ENCODE results near the gene TNF. TPM values are rescaled to one million over a fixed set of nuclear protein-coding genes. Genes with fewer than 3 reads are reported as not detected.
"Not testable (repeated sequence)": the region's sequence is repeated elsewhere in the genome, so short reads cannot be mapped to it uniquely, and the experiment has no call there.

Gene TNF
- total RNA-seq, 6 experiments from 2014 or later = 0.15 to 1.0 TPM; not detected in 4

GRCh38 chr6:31588871-31589650, 13.7 kb downstream of the TNF start:
- ATAC-seq (no peak), DNase-seq (no peak)
- H3K27ac ChIP-seq = no peak overlapping the region
- H3K4me3 ChIP-seq = no peak overlapping the region
- no peaks in the 10 kb centered on the region for H3K4me1 ChIP-seq
- no peaks in the 10 kb centered on the region for H3K36me3 ChIP-seq
- 37% methylated on average over 8 of the region's 9 CpGs for WGBS (ENCODE audit: insufficient coverage, low coverage, low lambda C conversion rate, missing lambda C conversion rate)
- no peaks in the 10 kb centered on the region for H3K27me3 ChIP-seq
- no peaks in the 10 kb centered on the region for H3K9me3 ChIP-seq
- intact Hi-C loops (cut with DNase I) = no loop called here
- TF ChIP-seq CTCF (IDR thresholded peaks at IDR 0.05) = no peak
- no peak for TF ChIP-seq POLR2A (IDR thresholded peaks at IDR 0.05)

GRCh38 chr6:31590691-31591090, 15.3 kb downstream of the TNF start:
- WGBS (ENCODE audit: insufficient coverage, low coverage, low lambda C conversion rate, missing lambda C conversion rate) = 79% methylated on average over 3 of the region's 5 CpGs
- DNase-seq; intact Hi-C loops (cut with DNase I): not testable (repeated sequence)

GRCh38 chr6:31592396-31592771, 17.0 kb downstream of the TNF start:
- no peak overlapping the region for H3K4me3 ChIP-seq
- H3K9me3 ChIP-seq = no peaks in the 10 kb centered on the region
- intact Hi-C loops (cut with DNase I) = no loop called here
- no peaks in the 10 kb centered on the region for H3K4me1 ChIP-seq
- WGBS (ENCODE audit: insufficient coverage, low coverage, low lambda C conversion rate, missing lambda C conversion rate) = 78% methylated on average over 2 of the region's 7 CpGs
- TF ChIP-seq CTCF (IDR thresholded peaks at IDR 0.05) (no peak), POLR2A (IDR thresholded peaks at IDR 0.05) (no peak)
- ATAC-seq (no peak), DNase-seq (no peak)
- H3K36me3 ChIP-seq = no peaks in the 10 kb centered on the region
- no peaks in the 10 kb centered on the region for H3K27me3 ChIP-seq
- H3K27ac ChIP-seq = no peak overlapping the region

More at GRCh38 chr6:31590691-31591090, 15.3 kb downstream of the TNF start:
- not testable (repeated sequence) for H3K9me3 ChIP-seq, ATAC-seq, H3K36me3 ChIP-seq, H3K27me3 ChIP-seq, H3K27ac ChIP-seq, H3K4me1 ChIP-seq, H3K4me3 ChIP-seq

- H3K4me3 ChIP-seq = no peak overlapping the region
- intact Hi-C loops (cut with DNase I) = loop anchor here in 1 of 2 donors (5.0 kb wide), 1 partner anchor 45 kb away; no protein-coding TSS in a partner anchor
- no peak overlapping the region for H3K27ac ChIP-seq
- no peaks in the 10 kb centered on the region for H3K9me3 ChIP-seq
- no peaks in the 10 kb centered on the region for H3K36me3 ChIP-seq
- H3K4me1 ChIP-seq = peaks cover 0 to 6% (median 1%) of the 10 kb centered on the region in 4 donors
- DNase-seq (no peak), ATAC-seq (peak; percentile 49 to 60 (median 54))
- TF ChIP-seq CTCF (IDR thresholded peaks at IDR 0.05) (peak; percentile 32 to 42 (median 34)), POLR2A (IDR thresholded peaks at IDR 0.05) (no peak)
- 5% methylated on average over 2 of the region's 2 CpGs for WGBS (ENCODE audit: insufficient coverage, low coverage, low lambda C conversion rate, missing lambda C conversion rate)
- no peaks in the 10 kb centered on the region for H3K27me3 ChIP-seq
These were observed 21.6 kb downstream of the TNF start for GRCh38 chr6:31597006-31597405.

- ATAC-seq (no peak), DNase-seq (no peak)
- WGBS (ENCODE audit: insufficient coverage, low coverage, low lambda C conversion rate, missing lambda C conversion rate) = 57% methylated on average over 1 of the region's 1 CpG
- H3K27ac ChIP-seq = no peak overlapping the region
- intact Hi-C loops (cut with DNase I) = no loop called here
- TF ChIP-seq CTCF (IDR thresholded peaks at IDR 0.05) = no peak
- no peak for TF ChIP-seq POLR2A (IDR thresholded peaks at IDR 0.05)
- no peak overlapping the region for H3K4me3 ChIP-seq
- H3K27me3 ChIP-seq = no peaks in the 10 kb centered on the region
- H3K4me1 ChIP-seq = no peaks in the 10 kb centered on the region
- H3K9me3 ChIP-seq = no peaks in the 10 kb centered on the region
- H3K36me3 ChIP-seq = no peaks in the 10 kb centered on the region
These were observed 32.0 kb downstream of the TNF start for GRCh38 chr6:31607317-31607716.
